Cardiac muscle cell (in vitro differentiated cells and primary cell): Measurements from ENCODE around the gene PDE8A. TPM values are rescaled to one million over a fixed set of nuclear protein-coding genes. Genes with fewer than 3 reads are reported as not detected.

ENCODE experiments used
- DNase-seq, 2 donors: peaks; one replicate each; pipeline versions ENCODE4 v3.0.0 to v3.0.0-alpha.2; 2010 to 2017; ENCODE audit warnings: low read depth in 1 of 2, low spot score in 1 of 2
- H3K27ac ChIP-seq: fragments of 200-600 bp; sonication (generic); 2 replicates; pipeline ENCODE4 v1.5.1; 2016
- H3K27me3 ChIP-seq: fragments of 200-600 bp; sonication (generic); 2 replicates; pipeline ENCODE4 v1.6.0; 2016; ENCODE audit warnings: control low read depth
- H3K36me3 ChIP-seq: fragments of 200-600 bp; sonication (generic); 2 replicates; pipeline ENCODE4 v1.5.1; 2016; ENCODE audit warnings: control low read depth
- H3K4me1 ChIP-seq: fragments of 200-600 bp; sonication (generic); 2 replicates; pipeline ENCODE4 v1.8.1; 2017; ENCODE audit warnings: low read depth, mild to moderate bottlenecking, mixed run types
- H3K4me3 ChIP-seq: fragments of 200-600 bp; sonication (generic); 2 replicates; pipeline ENCODE4 v1.5.1; 2016; ENCODE audit warnings: mild to moderate bottlenecking
- H3K9me3 ChIP-seq: fragments of 200-600 bp; sonication (generic); 2 replicates; pipeline ENCODE4 v1.5.1; 2017; ENCODE audit warnings: low read depth, mild to moderate bottlenecking, control low read depth
- CTCF ChIP-seq: IDR thresholded peaks from 2 replicates; pipeline ENCODE4 v1.5.1; 2012; ENCODE audit warnings: low read depth, mild to moderate bottlenecking, low read length
- polyA plus RNA-seq: library from polyadenylated mRNA; unstranded; fragments of >200 nt; fragmentation: Nextera tagmentation; extraction: Ambion mirVana; gene quantifications from 2 replicates; pipeline ENCODE4 v1.2.1, GENCODE V29; 2016
- total RNA-seq: library from RNA; depleted of rRNA; stranded (reverse); fragments of >200 nt; gene quantifications from 2 replicates; pipeline ENCODE4 v1.2.3, GENCODE V29; 2016

The PDE8A gene
- total and polyA plus RNA-seq, 2 experiments from 2014 or later, result 10.2 to 26.8 TPM

GRCh38 chr15:85118173-85118572, 136.5 kb downstream of the PDE8A start:
- no peaks in the 10 kb centered on the region for H3K36me3 ChIP-seq
- H3K27ac ChIP-seq, result no peak overlapping the region
- no peaks in the 10 kb centered on the region for H3K27me3 ChIP-seq
- no peak for TF ChIP-seq CTCF
- no peaks in the 10 kb centered on the region for H3K4me1 ChIP-seq
- H3K4me3 ChIP-seq, result no peak overlapping the region
- no peak for DNase-seq
- H3K9me3 ChIP-seq, result no peaks in the 10 kb centered on the region

- H3K4me1 ChIP-seq, result no peaks in the 10 kb centered on the region
- TF ChIP-seq CTCF, result no peak
- no peaks in the 10 kb centered on the region for H3K27me3 ChIP-seq
These were observed 136.9 kb downstream of the PDE8A start for GRCh38 chr15:85118581-85118980.

GRCh38 chr15:85120351-85121113, 138.9 kb downstream of the PDE8A start:
- no peak overlapping the region for H3K27ac ChIP-seq
- TF ChIP-seq CTCF, result no peak
- no peaks in the 10 kb centered on the region for H3K4me1 ChIP-seq
- H3K36me3 ChIP-seq, result no peaks in the 10 kb centered on the region
- H3K27me3 ChIP-seq, result no peaks in the 10 kb centered on the region
- DNase-seq, result no peak
- no peaks in the 10 kb centered on the region for H3K9me3 ChIP-seq
- H3K4me3 ChIP-seq, result no peak overlapping the region

More at GRCh38 chr15:85118581-85118980, 136.9 kb downstream of the PDE8A start:
- no peaks in the 10 kb centered on the region for H3K36me3 ChIP-seq
- DNase-seq, result no peak
- no peaks in the 10 kb centered on the region for H3K9me3 ChIP-seq
- H3K27ac ChIP-seq, result no peak overlapping the region
- no peak overlapping the region for H3K4me3 ChIP-seq

- H3K27me3 ChIP-seq, result no peaks in the 10 kb centered on the region
- TF ChIP-seq CTCF, result no peak
- no peak overlapping the region for H3K4me3 ChIP-seq
- no peak for DNase-seq
- H3K27ac ChIP-seq, result no peak overlapping the region
- H3K36me3 ChIP-seq, result peaks cover 3% of the 10 kb centered on the region
- H3K4me1 ChIP-seq, result no peaks in the 10 kb centered on the region
- no peaks in the 10 kb centered on the region for H3K9me3 ChIP-seq
These were observed 142.5 kb downstream of the PDE8A start for GRCh38 chr15:85124173-85124572.

GRCh38 chr15:85125056-85125661, 143.5 kb downstream of the PDE8A start:
- H3K27ac ChIP-seq, result no peak overlapping the region
- no peaks in the 10 kb centered on the region for H3K9me3 ChIP-seq
- TF ChIP-seq CTCF, result no peak
- H3K4me3 ChIP-seq, result no peak overlapping the region
- H3K27me3 ChIP-seq, result no peaks in the 10 kb centered on the region
- H3K36me3 ChIP-seq, result peaks cover 3% of the 10 kb centered on the region
- no peaks in the 10 kb centered on the region for H3K4me1 ChIP-seq
- peak in 1 of 2 donors; percentile 63 for DNase-seq
